GM18519 (cell line): Measurements from ENCODE around the gene GNG13.

ENCODE experiments used
- ATAC-seq: cut with Tn5 transposase; IDR thresholded peaks from one replicate; pipeline ENCODE4 v1.9.1; 2021; ENCODE audit warnings: mild to moderate bottlenecking, moderate library complexity; ENCODE audit not compliant: unreplicated experiment, low FRiP score

The GNG13 gene

GRCh38 chr16:815861-816260 lies 15.3 kb upstream of the GNG13 start:
- ATAC-seq: no peak

DNA sequence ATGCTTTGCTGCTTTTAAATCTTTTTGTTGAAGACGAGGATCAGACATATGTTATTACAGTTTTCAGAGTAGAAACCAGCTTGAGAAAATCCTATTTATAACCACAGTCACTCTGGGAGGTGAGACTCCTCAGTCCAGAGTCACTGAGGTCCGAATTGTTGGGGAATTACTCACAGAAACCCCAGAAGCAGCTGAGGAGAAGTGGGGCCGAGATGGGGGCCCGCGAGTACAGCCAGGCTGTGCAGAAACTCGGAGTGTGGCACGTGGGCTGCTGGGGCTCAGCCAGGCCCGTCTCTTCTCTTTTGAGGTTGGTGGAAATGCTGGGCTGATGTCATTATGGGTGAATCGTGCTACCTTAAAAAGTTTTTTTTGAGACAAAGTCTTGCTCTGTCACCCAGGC lies 14.4 kb upstream of the GNG13 start:
- no peak for ATAC-seq

GRCh38 chr16:813916-814412 lies 13.4 kb upstream of the GNG13 start:
- no peak for ATAC-seq

GRCh38 chr16:813204-813915 lies 12.8 kb upstream of the GNG13 start:
- no peak for ATAC-seq

GRCh38 chr16:808085-808386 lies 7.5 kb upstream of the GNG13 start:
- no peak for ATAC-seq

GRCh38 chr16:807347-808084 lies 7.0 kb upstream of the GNG13 start:
- peak; percentile 48 for ATAC-seq

- no peak for ATAC-seq
These were observed 4.9 kb upstream of the GNG13 start for GRCh38 chr16:805474-805873.

DNA sequence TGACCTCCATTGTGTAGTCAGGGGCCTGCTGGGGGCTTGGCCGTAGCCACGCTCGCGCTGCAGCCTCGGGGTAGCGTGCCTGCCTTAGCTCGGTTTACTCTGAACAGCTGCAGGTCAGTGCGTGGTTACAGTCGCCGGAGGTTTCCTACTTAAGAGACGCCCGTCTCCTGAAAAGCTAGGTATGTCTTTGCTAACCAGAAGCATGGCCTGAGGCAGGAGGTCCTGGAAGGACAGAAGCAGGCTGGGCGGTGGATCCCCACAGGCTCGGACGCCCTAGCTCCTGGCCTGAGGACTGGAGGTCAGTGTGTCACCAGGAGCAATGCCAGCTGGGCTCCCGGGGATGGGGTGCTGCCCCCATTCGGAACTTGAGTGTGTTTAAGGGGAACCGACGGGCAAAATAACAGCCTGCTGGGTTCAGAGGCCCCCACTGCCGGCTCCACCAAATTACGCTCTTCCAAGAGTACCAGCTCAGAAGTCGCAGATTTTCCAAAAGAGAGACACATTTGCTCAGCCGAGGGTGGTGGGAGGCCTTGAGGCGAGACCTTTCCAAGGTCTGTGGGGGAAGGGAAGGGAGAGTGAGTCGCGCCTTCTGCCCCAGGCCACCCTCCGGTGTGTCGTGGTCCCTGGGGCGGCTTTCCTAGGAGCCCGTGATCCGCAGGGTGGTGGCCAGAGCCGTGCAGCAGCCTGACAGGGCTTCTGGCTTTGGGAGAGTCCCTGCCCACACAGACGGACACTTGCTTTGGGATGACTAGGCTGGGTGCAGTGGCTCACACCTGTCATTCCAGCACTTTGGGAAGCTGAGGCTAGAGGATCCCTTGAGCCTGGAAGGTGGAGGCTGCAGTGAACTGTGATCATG lies 3.9 kb upstream of the GNG13 start:
- ATAC-seq: no peak

DNA sequence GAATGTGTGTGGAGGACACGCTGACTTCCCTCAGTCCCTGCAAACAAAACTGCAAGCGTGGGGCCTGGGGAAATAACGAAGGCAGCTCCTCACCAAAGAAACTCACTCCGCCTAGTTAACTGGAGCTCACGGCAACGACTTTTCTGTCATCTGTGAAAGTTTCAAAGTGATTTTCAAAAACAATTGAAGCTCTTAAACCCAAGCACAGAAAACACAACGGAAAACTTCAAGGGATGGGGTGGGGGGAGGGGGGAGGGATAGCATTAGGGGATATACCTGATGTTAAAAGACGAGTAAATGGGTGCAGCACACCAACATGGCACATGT lies 3.2 kb upstream of the GNG13 start:
- ATAC-seq: no peak

GRCh38 chr16:802914-803753 lies 2.6 kb upstream of the GNG13 start:
- no peak for ATAC-seq

DNA sequence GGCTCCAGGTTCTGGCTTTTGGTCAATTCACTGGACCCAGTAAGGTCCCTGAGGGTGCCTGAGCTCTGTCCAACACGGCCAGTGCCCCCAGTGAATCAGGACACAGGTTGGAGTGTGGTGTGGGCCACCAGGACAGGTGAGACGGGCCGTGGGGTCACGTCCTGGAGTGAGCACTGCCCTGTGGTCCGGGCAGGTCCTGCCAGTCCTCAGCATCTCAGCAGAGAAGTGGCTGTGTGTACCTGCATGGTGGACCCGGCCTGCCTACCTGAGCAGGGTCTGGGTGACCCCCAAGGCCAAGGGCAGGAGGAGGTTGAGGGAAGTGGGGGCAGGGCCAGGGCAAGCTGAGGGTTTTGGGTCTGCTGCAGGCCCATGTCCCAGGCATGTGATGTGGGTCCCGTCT lies 1.9 kb upstream of the GNG13 start:
- no peak for ATAC-seq

GRCh38 chr16:801584-802363 lies 1.2 kb upstream of the GNG13 start:
- ATAC-seq: no peak

DNA sequence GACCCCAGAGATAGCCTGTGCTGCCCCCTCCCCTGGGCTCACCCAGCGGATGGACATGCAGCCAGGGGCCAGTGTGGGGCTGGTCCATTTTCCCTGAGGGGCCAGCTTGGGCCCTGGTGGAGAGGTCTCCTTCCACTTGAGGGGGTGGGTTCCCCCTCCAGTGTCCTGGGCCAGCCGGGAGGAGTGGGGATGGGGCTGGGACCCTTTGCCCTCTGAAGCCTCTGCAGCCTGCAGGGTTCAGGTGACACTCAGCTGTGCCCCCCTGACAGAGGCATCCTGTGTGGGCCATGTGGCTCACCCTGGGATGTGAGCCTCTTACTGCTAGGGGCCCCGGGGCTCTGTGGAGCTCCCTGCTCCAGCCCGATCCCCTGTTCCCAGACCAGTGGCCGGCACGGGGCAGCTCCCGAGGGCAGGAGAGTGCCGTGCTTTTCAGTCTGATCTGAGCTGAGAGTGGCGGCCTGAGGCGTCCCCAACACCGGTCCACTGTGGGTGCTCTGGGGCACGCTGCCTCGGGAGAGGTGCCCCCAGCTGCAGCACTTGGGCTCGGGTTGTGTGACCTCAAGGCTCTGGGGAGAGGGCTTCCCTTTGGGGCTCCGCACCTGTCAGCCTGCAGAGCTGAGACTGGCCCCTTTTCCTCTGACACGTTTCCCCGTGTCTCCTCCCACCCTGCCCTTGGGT lies 439 bp upstream of the GNG13 start:
- ATAC-seq: no peak

GRCh38 chr16:799111-799947 lies 1.2 kb downstream of the GNG13 start:
- no peak for ATAC-seq

GRCh38 chr16:798666-799065 lies 1.9 kb downstream of the GNG13 start:
- ATAC-seq: no peak

DNA sequence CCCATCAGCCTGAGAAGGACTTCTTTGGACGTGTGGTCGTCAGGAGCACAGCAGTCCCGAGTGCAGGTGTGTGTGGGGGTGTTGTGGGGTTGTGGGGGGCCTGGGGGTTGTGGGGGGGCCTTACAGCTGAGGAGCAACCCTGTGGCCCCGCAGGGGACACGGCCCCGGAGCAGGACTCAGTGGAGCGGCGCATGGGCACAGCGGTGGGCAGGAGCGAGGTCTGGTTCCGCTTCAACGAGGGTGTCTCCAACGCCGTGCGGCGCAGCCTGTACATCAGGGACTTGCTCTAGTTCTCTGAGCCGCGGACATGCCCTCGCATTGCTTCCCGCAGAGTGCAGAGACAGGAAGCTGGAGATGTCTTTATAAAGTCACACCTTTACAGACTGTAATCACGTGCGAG lies 2.8 kb downstream of the GNG13 start:
- no peak for ATAC-seq

DNA sequence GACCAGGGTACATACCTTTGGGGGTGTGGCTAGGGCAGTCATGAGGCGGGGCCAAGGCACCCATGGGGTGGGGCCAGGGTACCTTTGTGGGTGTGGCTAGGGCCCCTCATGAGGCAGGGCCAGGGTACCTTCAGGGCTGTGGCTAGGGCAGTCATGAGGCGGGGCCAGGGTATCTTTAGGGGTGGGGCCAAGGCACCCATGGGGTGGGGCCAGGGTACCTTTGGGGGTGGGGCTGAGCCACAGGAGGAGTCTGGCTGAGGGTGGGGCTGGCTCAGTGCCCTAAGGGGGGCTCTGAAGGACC lies 3.5 kb downstream of the GNG13 start:
- no peak for ATAC-seq

- ATAC-seq: no peak
These were observed 4.0 kb downstream of the GNG13 start for GRCh38 chr16:796296-797119.
